ENCODE measurements around the gene FGD3.

GRCh38 chr9:93032545-93032944 is 85.2 kb downstream of the FGD3 start:
- TF ChIP-seq GATA2 (IDR thresholded peaks at IDR 0.05; ENCODE audit: low read depth, low read length): no peak
- TF ChIP-seq GATA3 (IDR thresholded peaks at IDR 0.05; ENCODE audit: low read depth, low read length): no peak
